GM12892 (cell line): ENCODE measurements around the gene CORIN.
"Not testable (repeated sequence)": the region's sequence is repeated elsewhere in the genome, so short reads cannot be mapped to it uniquely, and the experiment has no call there.

Source experiments
- DNase-seq: peaks from one replicate; pipeline ENCODE4 v3.0.0; 2011; ENCODE audit not compliant: insufficient read length
- FAIRE-seq: peaks from 2 replicates; lab custom pipeline; 2011; peaks lifted over from hg19 to GRCh38; lab: Jason Lieb, UNC
- POLR2A ChIP-seq: IDR thresholded peaks from 2 replicates; pipeline ENCODE4 v1.6.1; 2011; ENCODE audit warnings: low read depth, low read length, control low read depth
- POLR2AphosphoS5 ChIP-seq: IDR thresholded peaks from 2 replicates; pipeline ENCODE4 v1.6.1; 2011; ENCODE audit warnings: low read depth, low read length, control low read depth
- TAF1 ChIP-seq: IDR thresholded peaks from 2 replicates; pipeline ENCODE4 v1.6.1; 2011; ENCODE audit warnings: low read depth, mild to moderate bottlenecking, control low read depth, low read length, borderline replicate concordance

CORIN gene

GRCh38 chr4:47762376-47763266 lies 75.2 kb downstream of the CORIN start:
- DNase-seq, result no peak
- TF ChIP-seq TAF1, result no peak
- TF ChIP-seq POLR2AphosphoS5, result no peak
- no peak for TF ChIP-seq POLR2A
- no peak for FAIRE-seq

GRCh38 chr4:47753316-47753715 lies 84.6 kb downstream of the CORIN start:
- not testable (repeated sequence) for FAIRE-seq, DNase-seq

GRCh38 chr4:47752214-47752613 lies 85.7 kb downstream of the CORIN start:
- DNase-seq, result no peak
- no peak for FAIRE-seq
- TF ChIP-seq TAF1 (no peak), POLR2AphosphoS5 (no peak), POLR2A (no peak)

GRCh38 chr4:47750788-47751187 lies 87.1 kb downstream of the CORIN start:
- FAIRE-seq (no peak), DNase-seq (no peak)
- TF ChIP-seq TAF1 (no peak), POLR2AphosphoS5 (no peak), POLR2A (no peak)

- DNase-seq (no peak), FAIRE-seq (no peak)
- no peak for TF ChIP-seq POLR2AphosphoS5
- TF ChIP-seq POLR2A, result no peak
- TF ChIP-seq TAF1, result no peak
These were observed 88.0 kb downstream of the CORIN start for GRCh38 chr4:47749858-47750257.

GRCh38 chr4:47749060-47749459 lies 88.8 kb downstream of the CORIN start:
- TF ChIP-seq POLR2AphosphoS5, result no peak
- FAIRE-seq (no peak), DNase-seq (no peak)

GRCh38 chr4:47747846-47748494 lies 89.9 kb downstream of the CORIN start:
- FAIRE-seq, result no peak
- no peak for DNase-seq
- TF ChIP-seq POLR2A, result no peak

- FAIRE-seq (no peak), DNase-seq (no peak)
- TF ChIP-seq POLR2AphosphoS5, result no peak
- no peak for TF ChIP-seq TAF1
These were observed 90.7 kb downstream of the CORIN start for GRCh38 chr4:47747211-47747610.

GRCh38 chr4:47746122-47746521 lies 91.7 kb downstream of the CORIN start:
- FAIRE-seq, result no peak
- DNase-seq, result no peak
- TF ChIP-seq POLR2A (no peak), TAF1 (no peak), POLR2AphosphoS5 (no peak)

- no peak for FAIRE-seq
- TF ChIP-seq TAF1 (no peak), POLR2AphosphoS5 (no peak), POLR2A (no peak)
- DNase-seq, result no peak
These were observed 93.0 kb downstream of the CORIN start for GRCh38 chr4:47744843-47745382.

GRCh38 chr4:47744253-47744652 lies 93.6 kb downstream of the CORIN start:
- no peak for TF ChIP-seq POLR2AphosphoS5
- TF ChIP-seq POLR2A, result no peak
- TF ChIP-seq TAF1, result no peak
- FAIRE-seq (no peak), DNase-seq (no peak)

- no peak for TF ChIP-seq POLR2AphosphoS5
- no peak for TF ChIP-seq POLR2A
- TF ChIP-seq TAF1, result no peak
- FAIRE-seq (no peak), DNase-seq (no peak)
These were observed 96.7 kb downstream of the CORIN start for GRCh38 chr4:47741200-47741599.
